Neural cell (in vitro differentiated cells): ENCODE results near the gene PDE10A. TPM values are rescaled to one million over a fixed set of nuclear protein-coding genes. Genes with fewer than 3 reads are reported as not detected.

Experiments used
- H2AFZ ChIP-seq: fragments of 200-600, 300-800 bp; sonication (generic), shearing (Covaris generic); 2 replicates; pipeline ENCODE4 v1.6.0; 2014; ENCODE audit warnings: low read depth, mild to moderate bottlenecking, antibody characterized with exemption, low read length, moderate library complexity
- H3F3A ChIP-seq: fragments of 200-600 bp; shearing (Covaris generic); 2 replicates; pipeline ENCODE4 v1.6.1; 2016; ENCODE audit warnings: mild to moderate bottlenecking, moderate library complexity, mixed read lengths, antibody characterized with exemption, low read length; ENCODE audit not compliant: insufficient read depth, poor library complexity, severe bottlenecking
- H3K27ac ChIP-seq: fragments of 200-600, 300-800 bp; sonication (generic), shearing (Covaris generic); 2 replicates; pipeline ENCODE4 v1.5.1; 2014; ENCODE audit warnings: mild to moderate bottlenecking, low read length, moderate library complexity
- H3K27me3 ChIP-seq: fragments of 300-800, 200-600 bp; sonication (generic), shearing (Covaris generic); 2 replicates; pipeline ENCODE4 v1.6.0; 2014; ENCODE audit warnings: mild to moderate bottlenecking, low read depth, low read length, moderate library complexity; ENCODE audit not compliant: insufficient read depth
- H3K36me3 ChIP-seq: fragments of 300-800, 200-600 bp; sonication (generic), shearing (Covaris generic); 2 replicates; pipeline ENCODE4 v1.5.1; 2014; ENCODE audit warnings: mild to moderate bottlenecking, antibody characterized with exemption, low read length, moderate library complexity; ENCODE audit not compliant: insufficient read depth
- H3K4me2 ChIP-seq: fragments of 300-800, 200-600 bp; sonication (generic), shearing (Covaris generic); 2 replicates; pipeline ENCODE4 v1.6.0; 2014; ENCODE audit warnings: mild to moderate bottlenecking, low read length
- H3K4me3 ChIP-seq: fragments of 300-800, 200-600 bp; sonication (generic), shearing (Covaris generic); 2 replicates; pipeline ENCODE4 v1.5.1; 2014; ENCODE audit warnings: mild to moderate bottlenecking, low read length, moderate library complexity
- H3K79me2 ChIP-seq: fragments of 200-600 bp; shearing (Covaris generic); replicated peaks from 2 replicates; pipeline ENCODE4 v1.6.0; 2014; ENCODE audit warnings: mild to moderate bottlenecking, low read length, moderate library complexity; ENCODE audit not compliant: insufficient read depth
- H3K9ac ChIP-seq: fragments of 300-800, 200-600 bp; sonication (generic), shearing (Covaris generic); 2 replicates; pipeline ENCODE4 v1.6.1; 2016; ENCODE audit warnings: mild to moderate bottlenecking, low read length, mixed read lengths
- H3K9me2 ChIP-seq: fragments of 200-600 bp; shearing (Covaris generic); 2 replicates; pipeline ENCODE4 v1.6.1; 2016; ENCODE audit warnings: mild to moderate bottlenecking, low read length, mixed read lengths; ENCODE audit not compliant: insufficient read depth
- H3K9me3 ChIP-seq: fragments of 200-600, 300-800 bp; sonication (generic), shearing (Covaris generic); 2 replicates; pipeline ENCODE4 v1.6.1; 2016; ENCODE audit warnings: mild to moderate bottlenecking, mixed run types, low read length, moderate library complexity, mixed read lengths
- H4K20me1 ChIP-seq: fragments of 200-600 bp; shearing (Covaris generic); 2 replicates; pipeline ENCODE4 v1.6.1; 2016; ENCODE audit warnings: mild to moderate bottlenecking, mixed run types; ENCODE audit not compliant: insufficient read depth
- CTCF ChIP-seq: fragments of 450-650 bp; IDR thresholded peaks from 2 replicates; pipeline ENCODE4 v1.5.1; 2014; ENCODE audit warnings: antibody characterized with exemption, mild to moderate bottlenecking, moderate library complexity; ENCODE audit not compliant: poor library complexity, severe bottlenecking
- EP300 ChIP-seq: fragments of 450-650 bp; conservative IDR thresholded peaks from 2 replicates; pipeline ENCODE4 v1.6.1; 2014; ENCODE audit warnings: antibody characterized with exemption, mild to moderate bottlenecking, moderate library complexity; ENCODE audit not compliant: poor library complexity, severe bottlenecking
- EZH2 ChIP-seq: fragments of 200-600, 300-800 bp; shearing (Covaris generic), sonication (generic); IDR thresholded peaks from 2 replicates; pipeline ENCODE4 v1.6.1; 2014; ENCODE audit warnings: antibody characterized with exemption, low read length, borderline replicate concordance, mild to moderate bottlenecking; ENCODE audit not compliant: insufficient read depth, poor library complexity, severe bottlenecking
- MXI1 ChIP-seq: fragments of 450-650 bp; conservative IDR thresholded peaks from 2 replicates; pipeline ENCODE4 v1.6.1; 2014; ENCODE audit warnings: antibody characterized with exemption, mild to moderate bottlenecking; ENCODE audit not compliant: poor library complexity, severe bottlenecking
- POLR2AphosphoS5 ChIP-seq: IDR thresholded peaks from 2 replicates; pipeline ENCODE4 v1.6.1; 2012
- RAD21 ChIP-seq: fragments of 450-650 bp; conservative IDR thresholded peaks from 2 replicates; pipeline ENCODE4 v1.6.1; 2014; ENCODE audit warnings: antibody characterized with exemption, mild to moderate bottlenecking, moderate library complexity
- REST ChIP-seq: IDR thresholded peaks from 2 replicates; pipeline ENCODE4 v1.6.1; 2012; ENCODE audit warnings: borderline replicate concordance
- SMC3 ChIP-seq: fragments of 450-650 bp; conservative IDR thresholded peaks from 2 replicates; pipeline ENCODE4 v1.6.1; 2014; ENCODE audit warnings: antibody characterized with exemption, mild to moderate bottlenecking, moderate library complexity; ENCODE audit not compliant: poor library complexity
- TAF1 ChIP-seq: IDR thresholded peaks from 2 replicates; pipeline ENCODE4 v1.6.1; 2012; ENCODE audit warnings: low read depth
- polyA plus RNA-seq: library from polyadenylated mRNA; depleted of rRNA; stranded (reverse); fragments of >200 nt; gene quantifications from 2 replicates; pipeline ENCODE4 v1.2.3, GENCODE V29; 2014

PDE10A gene
- polyA plus RNA-seq, 1 donor from 2014 or later, result 52.4 TPM

GRCh38 chr6:165401092-165401491 lies 261.9 kb downstream of the PDE10A start:
- Histone ChIP-seq H3K79me2 (no peaks in the 10 kb centered on the region), H3K9me2 (no peaks in the 10 kb centered on the region), H3K36me3 (no peaks in the 10 kb centered on the region), H3K9ac (no peak overlapping the region), H4K20me1 (no peaks in the 10 kb centered on the region), H3K4me2 (no peak overlapping the region), H3K4me3 (no peak overlapping the region), H2AFZ (no peak overlapping the region), H3K9me3 (no peaks in the 10 kb centered on the region), H3K27ac (no peak overlapping the region), H3F3A (no peaks in the 10 kb centered on the region), H3K27me3 (no peaks in the 10 kb centered on the region)
- TF ChIP-seq EP300 (no peak), RAD21 (no peak), EZH2 (no peak), REST (no peak), TAF1 (no peak), SMC3 (no peak), CTCF (no peak), POLR2AphosphoS5 (no peak), MXI1 (no peak)

- no peak overlapping the region for H3K27ac ChIP-seq
- peaks cover 8% of the 10 kb centered on the region for H3K36me3 ChIP-seq
- no peaks in the 10 kb centered on the region for H3K27me3 ChIP-seq
- H3K4me3 ChIP-seq, result no peak overlapping the region
- H2AFZ ChIP-seq, result no peak overlapping the region
- no peak overlapping the region for H3K9ac ChIP-seq
- H3K9me2 ChIP-seq, result no peaks in the 10 kb centered on the region
- no peaks in the 10 kb centered on the region for H3F3A ChIP-seq
- H3K79me2 ChIP-seq, result no peaks in the 10 kb centered on the region
- H3K4me2 ChIP-seq, result no peak overlapping the region
- TF ChIP-seq REST (no peak), CTCF (no peak), RAD21 (no peak), TAF1 (no peak), SMC3 (no peak), EP300 (no peak), EZH2 (no peak), MXI1 (no peak), POLR2AphosphoS5 (no peak)
- no peaks in the 10 kb centered on the region for H3K9me3 ChIP-seq
- H4K20me1 ChIP-seq, result no peaks in the 10 kb centered on the region
These were observed 272.6 kb downstream of the PDE10A start for GRCh38 chr6:165390475-165390874.
